H9 (cell line): ENCODE data around the gene FKRP. TPM values are rescaled to one million over a fixed set of nuclear protein-coding genes. Genes with fewer than 3 reads are reported as not detected.
"Not testable (repeated sequence)": the region's sequence is repeated elsewhere in the genome, so short reads cannot be mapped to it uniquely, and the experiment has no call there.

Experiments
- DNase-seq: peaks from one replicate; pipeline ENCODE4 v3.0.0-alpha.2; 2017
- H2AFZ ChIP-seq: one replicate; pipeline ENCODE4 v1.6.1; 2013; ENCODE audit warnings: mild to moderate bottlenecking, low read length, control low read depth, moderate library complexity
- H2AK5ac ChIP-seq: 2 replicates; pipeline ENCODE4 v1.6.1; 2013; ENCODE audit warnings: low read length, control low read depth, mixed read lengths; ENCODE audit not compliant: insufficient read length
- H2BK120ac ChIP-seq: one replicate; pipeline ENCODE4 v1.6.1; 2013; ENCODE audit warnings: low read depth, mild to moderate bottlenecking, low read length, control low read depth, inconsistent platforms; ENCODE audit not compliant: poor library complexity, severe bottlenecking
- H2BK12ac ChIP-seq: 2 replicates; pipeline ENCODE4 v1.6.1; 2013; ENCODE audit warnings: low read length, control low read depth, mixed read lengths, low read depth; ENCODE audit not compliant: insufficient read length
- H2BK15ac ChIP-seq: 2 replicates; pipeline ENCODE4 v1.6.1; 2013; ENCODE audit warnings: low read depth, low read length, control low read depth
- H2BK20ac ChIP-seq: one replicate; pipeline ENCODE4 v1.6.1; 2013; ENCODE audit warnings: low read depth, mild to moderate bottlenecking, low read length, control low read depth, inconsistent platforms; ENCODE audit not compliant: poor library complexity, severe bottlenecking
- H2BK5ac ChIP-seq: 2 replicates; pipeline ENCODE4 v1.6.1; 2013; ENCODE audit warnings: low read length, control low read depth, mixed read lengths; ENCODE audit not compliant: insufficient read length
- H3K14ac ChIP-seq: 2 replicates; pipeline ENCODE4 v1.6.1; 2013; ENCODE audit warnings: low read length, control low read depth; ENCODE audit not compliant: insufficient read depth
- H3K18ac ChIP-seq: 2 replicates; pipeline ENCODE4 v1.6.1; 2013; ENCODE audit warnings: low read depth, mild to moderate bottlenecking, mixed read lengths, low read length, control low read depth; ENCODE audit not compliant: insufficient read length
- H3K23ac ChIP-seq: 2 replicates; pipeline ENCODE4 v1.6.1; 2013; ENCODE audit warnings: low read length, control low read depth, mixed read lengths, low read depth; ENCODE audit not compliant: insufficient read length
- H3K23me2 ChIP-seq: 2 replicates; pipeline ENCODE4 v1.6.1; 2013; ENCODE audit warnings: low read depth, mild to moderate bottlenecking, mixed read lengths, low read length, control low read depth; ENCODE audit not compliant: insufficient read length, poor library complexity, severe bottlenecking
- H3K27ac ChIP-seq: 2 replicates; pipeline ENCODE4 v1.5.1; 2013; ENCODE audit warnings: low read length, control low read depth, mixed read lengths, low read depth; ENCODE audit not compliant: insufficient read length
- H3K27me3 ChIP-seq: 2 replicates; pipeline ENCODE4 v1.6.1; 2013; ENCODE audit warnings: low read length, control low read depth, inconsistent platforms; ENCODE audit not compliant: insufficient read depth
- H3K4ac ChIP-seq: 2 replicates; pipeline ENCODE4 v1.6.1; 2013; ENCODE audit warnings: low read depth, mild to moderate bottlenecking, control low read depth, inconsistent platforms, low read length, moderate library complexity
- H3K4me1 ChIP-seq: 2 replicates; pipeline ENCODE4 v1.6.1; 2013; ENCODE audit warnings: low read length, control low read depth, inconsistent platforms; ENCODE audit not compliant: insufficient read depth
- H3K4me2 ChIP-seq: 2 replicates; pipeline ENCODE4 v1.6.1; 2013; ENCODE audit warnings: low read length, control low read depth, mixed read lengths; ENCODE audit not compliant: insufficient read length, insufficient read depth
- H3K56ac ChIP-seq: 2 replicates; pipeline ENCODE4 v1.6.1; 2013; ENCODE audit warnings: low read depth, mild to moderate bottlenecking, mixed read lengths, low read length, control low read depth; ENCODE audit not compliant: insufficient read length
- H3K79me1 ChIP-seq: 2 replicates; pipeline ENCODE4 v1.6.1; 2013; ENCODE audit warnings: low read depth, mild to moderate bottlenecking, moderate library complexity, low read length, control low read depth, inconsistent platforms; ENCODE audit not compliant: insufficient read depth, poor library complexity, severe bottlenecking
- H3K79me2 ChIP-seq: 2 replicates; pipeline ENCODE4 v1.6.1; 2013; ENCODE audit warnings: low read length, control low read depth, inconsistent platforms; ENCODE audit not compliant: insufficient read depth
- H3K9ac ChIP-seq: 2 replicates; pipeline ENCODE4 v1.6.1; 2013; ENCODE audit warnings: low read length, control low read depth, mixed read lengths; ENCODE audit not compliant: insufficient read length; ENCODE audit errors: extremely low read depth
- H3K9me3 ChIP-seq: one replicate; pipeline ENCODE4 v1.6.1; 2013; ENCODE audit warnings: low read depth, low read length, inconsistent platforms; ENCODE audit not compliant: control insufficient read depth
- H3T11ph ChIP-seq: one replicate; pipeline ENCODE4 v1.6.1; 2013; ENCODE audit warnings: mild to moderate bottlenecking, low read length, control low read depth, inconsistent platforms
- H4K20me1 ChIP-seq: one replicate; pipeline ENCODE4 v1.6.1; 2013; ENCODE audit not compliant: control insufficient read depth, insufficient read length, insufficient read depth
- H4K5ac ChIP-seq: 2 replicates; pipeline ENCODE4 v1.6.1; 2013; ENCODE audit warnings: low read depth, mild to moderate bottlenecking, mixed read lengths, low read length, control low read depth; ENCODE audit not compliant: insufficient read length
- H4K8ac ChIP-seq: replicated peaks from 2 replicates; pipeline ENCODE4 v1.6.1; 2013; ENCODE audit warnings: low read length, control low read depth, mixed read lengths, low read depth; ENCODE audit not compliant: insufficient read length
- H4K91ac ChIP-seq: 2 replicates; pipeline ENCODE4 v1.6.1; 2013; ENCODE audit warnings: low read depth, mild to moderate bottlenecking, moderate library complexity, mixed read lengths, low read length, control low read depth; ENCODE audit not compliant: insufficient read length
- H3K27ac Mint-ChIP-seq, 3 experiments: 2 replicates in 2 of 3; 3 replicates in 1 of 3; pipeline ENCODE4 v1.8.0; 2020 to 2021; ENCODE audit warnings: mixed read lengths in 3 of 3, mild to moderate bottlenecking in 1 of 3, moderate library complexity in 1 of 3
- H3K27me3 Mint-ChIP-seq: 2 replicates; pipeline ENCODE4 v1.8.0; 2021; ENCODE audit warnings: low read depth, mild to moderate bottlenecking, moderate library complexity, mixed read lengths
- H3K36me3 Mint-ChIP-seq, 3 experiments: 2 replicates in 2 of 3; 3 replicates in 1 of 3; pipeline ENCODE4 v1.8.0; 2020 to 2021; ENCODE audit warnings: low read depth in 3 of 3, mixed read lengths in 3 of 3; ENCODE audit not compliant: insufficient read depth in 1 of 3
- H3K4me1 Mint-ChIP-seq, 2 experiments: 2 replicates each; pipeline ENCODE4 v1.8.0; 2020; ENCODE audit warnings: mixed read lengths in 2 of 2
- H3K4me3 Mint-ChIP-seq, 2 experiments: 2 replicates in 1 of 2; 3 replicates in 1 of 2; pipeline ENCODE4 v1.8.0; 2020 to 2021; ENCODE audit warnings: mild to moderate bottlenecking in 2 of 2, mixed read lengths in 2 of 2, moderate library complexity in 1 of 2
- H3K9me3 Mint-ChIP-seq, 2 experiments: 2 replicates in 1 of 2; 3 replicates in 1 of 2; pipeline ENCODE4 v1.8.0; 2020; ENCODE audit warnings: mild to moderate bottlenecking in 2 of 2, mixed read lengths in 2 of 2, moderate library complexity in 1 of 2
- WGBS: extraction: QIAGEN DNeasy Blood & Tissue Kit; methylation state at CpG from one replicate; pipeline ENCODE4 v1.1.7; 2013; ENCODE audit warnings: missing lambda C conversion rate, low lambda C conversion rate, mixed read lengths; ENCODE audit not compliant: insufficient read length; ENCODE audit errors: extremely low coverage; 5-methylcytosine and 5-hydroxymethylcytosine counted together
- total RNA-seq: library from RNA; stranded (reverse); gene quantifications from 2 replicates; pipeline ENCODE4 v1.2.1, GENCODE V29; 2021
- TF ChIP-seq, protein P1 (sequence below): fragments of 200-600 bp; sonication (generic); conservative IDR thresholded peaks from 3 replicates; pipeline ENCODE4 v1.8.0; 2021; ENCODE audit warnings: antibody characterized with exemption, mild to moderate bottlenecking

FKRP gene
- total RNA-seq, 1 experiment from 2014 or later, result 42.2 TPM

- no peak overlapping the region for H2BK5ac ChIP-seq
Observed at GRCh38 chr19:46776927-46777911, 31.4 kb downstream of the FKRP start.

DNA sequence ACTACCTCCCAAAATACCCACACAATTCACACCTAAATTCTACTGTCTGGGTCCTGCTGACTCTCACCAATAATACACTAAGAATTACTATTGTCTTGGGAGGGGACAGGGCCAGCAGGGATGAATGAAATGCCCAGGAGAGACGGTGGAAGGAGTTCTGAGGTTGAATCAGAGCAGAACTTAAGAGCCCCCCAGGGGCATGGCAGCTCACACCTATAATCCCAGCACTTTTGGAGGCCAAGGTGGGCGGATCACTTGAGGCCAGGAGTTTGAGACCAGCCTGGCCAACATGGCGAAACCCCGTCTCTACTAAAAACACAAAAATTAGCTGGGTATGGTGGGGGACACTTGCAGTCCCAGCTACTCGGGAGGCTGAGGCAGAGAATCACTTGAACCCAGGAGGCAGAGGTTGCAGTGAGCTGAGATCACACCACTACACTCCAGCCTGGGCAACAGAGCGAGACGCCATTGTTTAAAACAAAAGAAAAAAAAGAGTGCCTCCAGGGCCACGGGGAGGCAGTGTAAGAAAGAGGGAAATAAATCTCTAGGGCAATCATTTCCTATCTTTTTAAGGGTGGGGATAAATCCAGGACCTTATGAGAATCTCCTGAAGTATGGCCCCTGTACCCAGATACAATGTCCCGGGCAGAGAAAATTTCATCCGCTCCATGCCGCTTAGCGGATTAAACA lies 32.2 kb downstream of the FKRP start:
- H4K5ac ChIP-seq, H3K9me3 Mint-ChIP-seq, H3K27me3 ChIP-seq, H3K14ac ChIP-seq, H3K4me1 Mint-ChIP-seq, H3K56ac ChIP-seq, H3K23ac ChIP-seq, H4K20me1 ChIP-seq, H3K4me3 Mint-ChIP-seq, H2BK5ac ChIP-seq, H3K23me2 ChIP-seq, H4K91ac ChIP-seq, H2BK15ac ChIP-seq, H3K9ac ChIP-seq, H3K79me1 ChIP-seq, H3K4ac ChIP-seq, H3K27me3 Mint-ChIP-seq, H2AFZ ChIP-seq, DNase-seq, H2BK12ac ChIP-seq, H3K4me1 ChIP-seq, H2BK20ac ChIP-seq, H3K18ac ChIP-seq, H3K79me2 ChIP-seq, H2BK120ac ChIP-seq, H3K27ac ChIP-seq, H4K8ac ChIP-seq, H2AK5ac ChIP-seq, H3K4me2 ChIP-seq, H3K9me3 ChIP-seq, H3T11ph ChIP-seq: not testable (repeated sequence)
- peaks cover 64 to 83% (median 77%) of the 10 kb centered on the region in 3 experiments for H3K36me3 Mint-ChIP-seq
- H3K27ac Mint-ChIP-seq, result peak overlapping the region in 1 of 3 experiments; percentile 90; a peak in 4 of 7 replicates
- no CpG with 5 or more reads among the region's 12 CpGs for WGBS

More at GRCh38 chr19:46776927-46777911, 31.4 kb downstream of the FKRP start:
- no peak overlapping the region for H3K27ac ChIP-seq
- no peaks in the 10 kb centered on the region for H4K20me1 ChIP-seq
- no peaks in the 10 kb centered on the region for H3K4me1 ChIP-seq
- H2AFZ ChIP-seq, result no peak overlapping the region
- no peak overlapping the region for H3K4ac ChIP-seq
- H4K8ac ChIP-seq, result no peak overlapping the region
- Mint-ChIP-seq H3K27me3 (no peaks in the 10 kb centered on the region), H3K27ac (peak overlapping the region; percentile 70 to 90 (median 84); a peak in 4 of 7 replicates), H3K36me3 (peaks cover 55 to 77% (median 68%) of the 10 kb centered on the region in 3 experiments), H3K4me1 (peaks cover 0 to 4% of the 10 kb centered on the region in 2 experiments; a peak in 2 of 4 replicates), H3K4me3 (no peak overlapping the region), H3K9me3 (no peaks in the 10 kb centered on the region; a peak in 1 of 5 replicates)
- DNase-seq, result peak; percentile 97
- WGBS, result no CpG with 5 or more reads among the region's 33 CpGs
- no peaks in the 10 kb centered on the region for H3K79me1 ChIP-seq
- TF ChIP-seq, protein P1, sequence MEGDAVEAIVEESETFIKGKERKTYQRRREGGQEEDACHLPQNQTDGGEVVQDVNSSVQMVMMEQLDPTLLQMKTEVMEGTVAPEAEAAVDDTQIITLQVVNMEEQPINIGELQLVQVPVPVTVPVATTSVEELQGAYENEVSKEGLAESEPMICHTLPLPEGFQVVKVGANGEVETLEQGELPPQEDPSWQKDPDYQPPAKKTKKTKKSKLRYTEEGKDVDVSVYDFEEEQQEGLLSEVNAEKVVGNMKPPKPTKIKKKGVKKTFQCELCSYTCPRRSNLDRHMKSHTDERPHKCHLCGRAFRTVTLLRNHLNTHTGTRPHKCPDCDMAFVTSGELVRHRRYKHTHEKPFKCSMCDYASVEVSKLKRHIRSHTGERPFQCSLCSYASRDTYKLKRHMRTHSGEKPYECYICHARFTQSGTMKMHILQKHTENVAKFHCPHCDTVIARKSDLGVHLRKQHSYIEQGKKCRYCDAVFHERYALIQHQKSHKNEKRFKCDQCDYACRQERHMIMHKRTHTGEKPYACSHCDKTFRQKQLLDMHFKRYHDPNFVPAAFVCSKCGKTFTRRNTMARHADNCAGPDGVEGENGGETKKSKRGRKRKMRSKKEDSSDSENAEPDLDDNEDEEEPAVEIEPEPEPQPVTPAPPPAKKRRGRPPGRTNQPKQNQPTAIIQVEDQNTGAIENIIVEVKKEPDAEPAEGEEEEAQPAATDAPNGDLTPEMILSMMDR, result no peak
- no peak overlapping the region for H3K9ac ChIP-seq
- H2BK20ac ChIP-seq, result no peak overlapping the region
- H3K9me3 ChIP-seq, result no peaks in the 10 kb centered on the region
- no peaks in the 10 kb centered on the region for H3K23me2 ChIP-seq
- H2BK120ac ChIP-seq, result no peak overlapping the region
- no peak overlapping the region for H2BK15ac ChIP-seq
- H2AK5ac ChIP-seq, result no peak overlapping the region
- H3K14ac ChIP-seq, result no peak overlapping the region
- no peak overlapping the region for H3T11ph ChIP-seq
- H4K5ac ChIP-seq, result no peak overlapping the region
- no peak overlapping the region for H3K4me2 ChIP-seq
- H3K56ac ChIP-seq, result no peak overlapping the region
- no peak overlapping the region for H3K23ac ChIP-seq
- no peaks in the 10 kb centered on the region for H3K27me3 ChIP-seq
- peak overlapping the region; percentile 6 for H3K18ac ChIP-seq
- no peaks in the 10 kb centered on the region for H3K79me2 ChIP-seq
- H2BK12ac ChIP-seq, result no peak overlapping the region
- H4K91ac ChIP-seq, result no peak overlapping the region
